Astrocyte of the cerebellum (primary cell): ENCODE measurements around the gene C2CD3.
"Not testable (repeated sequence)": the region's sequence is repeated elsewhere in the genome, so short reads cannot be mapped to it uniquely, and the experiment has no call there.

ENCODE experiments used
- DNase-seq: peaks from one replicate; pipeline ENCODE4 v3.0.0-alpha.2; 2011; ENCODE audit warnings: low read depth
- H3K4me3 ChIP-seq: 2 replicates; pipeline ENCODE4 v1.5.1; 2011; ENCODE audit warnings: mild to moderate bottlenecking, low read depth, low read length, moderate library complexity
- CTCF ChIP-seq: IDR thresholded peaks from 2 replicates; pipeline ENCODE4 v1.5.1; 2012; ENCODE audit warnings: low read length, low read depth, moderate library complexity, mild to moderate bottlenecking; ENCODE audit errors: missing control alignments
- in situ Hi-C: cut with HindIII; loops from 2 replicates; pipeline ENCODE4 v1.10.0; 2017; ENCODE audit warnings: low sequenced_read_pairs

The C2CD3 gene

DNA sequence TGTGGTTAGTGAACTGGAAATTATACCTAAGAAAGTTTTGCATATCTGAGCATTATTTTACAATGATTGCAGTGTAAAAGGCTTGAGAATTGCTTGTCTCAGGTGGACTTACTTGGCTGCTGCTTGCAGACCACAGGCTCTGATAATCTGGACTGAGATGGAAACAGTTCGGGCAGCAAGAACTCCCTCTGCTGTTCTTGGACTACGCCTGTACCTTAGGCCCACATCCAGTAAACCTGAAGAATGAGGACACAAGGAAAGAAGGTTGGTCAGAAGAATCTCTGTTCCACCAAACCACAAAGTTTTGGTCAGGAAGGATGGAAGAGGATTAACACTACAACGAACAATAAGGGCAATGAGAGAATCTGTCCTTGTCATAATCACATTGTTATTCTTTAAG, 80.1 kb downstream of the C2CD3 start:
- no peak overlapping the region for H3K4me3 ChIP-seq
- in situ Hi-C loops = no loop called here
- peak; percentile 9 for DNase-seq
- peak; percentile 52 for TF ChIP-seq CTCF

DNA sequence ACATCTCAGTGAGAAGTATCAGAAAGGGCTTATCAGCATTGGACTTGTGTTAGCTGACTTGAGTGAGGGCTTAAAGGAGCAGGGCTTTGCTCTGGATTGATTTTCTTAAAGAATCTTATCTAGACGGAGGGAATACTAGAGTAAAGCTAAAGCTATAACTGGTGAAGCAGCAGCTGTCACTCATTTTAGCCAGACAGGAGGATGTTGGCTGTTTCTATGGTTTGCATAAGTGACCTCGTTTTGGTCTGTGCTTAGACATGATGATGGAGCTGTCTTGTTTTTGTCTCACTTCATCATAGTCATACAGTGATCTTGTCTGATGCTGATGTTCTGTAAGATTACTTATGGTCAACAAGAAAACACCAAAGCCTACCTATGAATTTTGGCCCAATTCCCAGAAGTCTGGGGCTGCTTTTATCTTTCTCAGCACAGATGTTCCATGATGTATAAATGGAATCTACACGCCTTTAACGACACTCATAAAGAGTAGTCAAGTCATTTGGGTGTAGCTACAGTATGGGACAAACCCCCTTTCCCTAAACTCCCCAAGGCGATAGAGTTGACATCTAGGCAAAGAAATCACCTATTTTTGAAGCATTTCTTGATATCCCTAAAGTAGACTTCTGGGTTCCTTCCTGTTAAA, 84.4 kb downstream of the C2CD3 start:
- in situ Hi-C loops = no loop called here
- DNase-seq = no peak
- no peak overlapping the region for H3K4me3 ChIP-seq
- TF ChIP-seq CTCF = no peak

DNA sequence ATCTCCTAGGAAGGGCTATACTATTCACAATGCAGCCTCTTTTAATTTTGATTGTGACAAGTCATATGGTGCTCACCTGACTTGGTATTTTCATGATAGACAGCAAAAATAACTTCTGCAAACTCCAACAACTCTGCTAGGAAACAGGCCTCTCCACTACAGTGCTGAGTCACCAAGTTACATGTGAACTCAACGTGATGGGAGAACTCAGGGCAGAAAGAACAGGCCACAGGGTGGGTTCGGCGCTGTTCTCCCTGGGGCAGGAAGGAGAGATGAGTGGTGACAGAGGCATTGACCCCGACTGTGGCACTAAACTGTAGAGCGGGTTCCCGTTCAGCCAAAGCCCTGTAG, 85.3 kb downstream of the C2CD3 start:
- H3K4me3 ChIP-seq = no peak overlapping the region
- TF ChIP-seq CTCF = no peak
- in situ Hi-C loops = no loop called here
- DNase-seq = no peak

DNA sequence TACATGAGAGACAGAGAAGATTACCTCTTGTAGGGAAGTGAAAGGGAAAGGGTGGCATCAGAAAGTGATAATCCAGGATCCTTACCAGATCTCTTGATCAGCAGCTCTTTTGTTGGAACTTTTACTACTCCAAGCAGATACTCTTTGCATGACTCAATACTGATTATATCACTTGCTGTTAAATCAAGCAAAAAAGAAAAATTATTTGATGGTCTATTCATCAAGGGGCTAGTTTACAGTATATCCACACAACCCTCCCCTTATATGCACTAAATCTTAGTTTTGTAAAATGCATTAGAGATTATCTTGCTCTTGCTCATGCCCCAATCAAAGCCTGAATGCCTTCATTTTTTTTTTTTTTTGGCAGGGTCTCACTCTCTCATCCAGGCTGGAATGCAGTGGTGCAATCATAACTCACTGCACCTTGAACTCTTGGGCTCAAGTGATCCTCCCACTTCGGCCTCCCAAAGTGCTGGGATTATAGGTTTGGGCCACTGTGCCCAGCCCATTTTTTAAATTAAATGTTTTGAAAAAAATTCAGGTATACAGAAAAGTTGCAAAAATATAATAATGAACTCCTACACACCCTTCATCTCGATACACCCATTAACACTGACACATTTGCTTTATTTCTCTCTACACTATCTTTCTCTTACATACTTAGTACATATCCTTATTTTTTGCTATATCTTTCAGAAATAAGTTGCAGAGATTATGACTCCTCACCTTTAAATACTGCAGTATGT, 85.8 kb downstream of the C2CD3 start:
- in situ Hi-C loops = no loop called here
- DNase-seq = no peak
- no peak overlapping the region for H3K4me3 ChIP-seq

DNA sequence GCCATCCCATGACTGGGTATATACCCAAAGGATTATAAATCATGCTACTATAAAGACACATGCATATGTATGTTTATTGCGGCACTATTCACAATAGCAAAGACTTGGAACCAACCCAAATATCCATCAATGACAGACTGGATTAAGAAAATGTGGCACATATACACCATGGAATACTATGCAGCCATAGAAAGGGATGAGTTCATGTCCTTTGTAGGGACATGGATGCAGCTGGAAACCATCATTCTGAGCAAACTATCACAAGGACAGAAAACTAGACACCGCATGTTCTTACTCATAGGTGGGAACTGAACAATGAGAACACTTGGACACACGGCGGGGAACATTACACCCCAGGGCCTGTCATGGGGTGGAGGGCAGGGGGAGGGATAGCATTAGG, 86.9 kb downstream of the C2CD3 start:
- H3K4me3 ChIP-seq, DNase-seq, in situ Hi-C loops: not testable (repeated sequence)

More for the DNA sequence above, 85.8 kb downstream of the C2CD3 start:
- no peak for TF ChIP-seq CTCF

DNA sequence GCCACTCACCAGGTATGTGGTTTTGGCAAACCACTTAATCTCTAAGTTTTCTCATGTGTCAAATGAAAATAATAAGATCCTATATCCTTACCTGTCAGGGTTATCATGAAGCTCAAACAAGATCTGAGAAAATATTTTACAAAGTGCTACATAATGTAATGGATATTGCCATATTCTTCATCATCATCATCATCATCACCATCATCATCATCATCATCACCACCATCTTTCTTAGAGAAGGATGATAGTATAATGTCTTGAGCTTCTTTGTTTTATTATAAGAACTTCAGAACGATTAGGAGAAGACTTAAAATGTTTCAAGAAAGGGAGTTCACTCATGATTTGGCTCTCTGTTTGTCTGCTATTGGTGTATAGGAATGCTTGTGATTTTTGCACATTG, 89.4 kb downstream of the C2CD3 start:
- no peak for TF ChIP-seq CTCF
- H3K4me3 ChIP-seq = no peak overlapping the region
- in situ Hi-C loops = no loop called here
- DNase-seq = no peak

- TF ChIP-seq CTCF = no peak
- in situ Hi-C loops = no loop called here
Measured at GRCh38 chr11:74077193-74077592, 93.6 kb downstream of the C2CD3 start.

More at GRCh38 chr11:74077193-74077592, 93.6 kb downstream of the C2CD3 start:
- H3K4me3 ChIP-seq = no peak overlapping the region
- no peak for DNase-seq
